HG02970 (cell line): Measurements from ENCODE around the gene UBE2J2.
"Not testable (repeated sequence)": the region's sequence is repeated elsewhere in the genome, so short reads cannot be mapped to it uniquely, and the experiment has no call there.

Experiments
- ATAC-seq: cut with Tn5 transposase; IDR thresholded peaks from one replicate; pipeline ENCODE4 v1.9.1; 2021; ENCODE audit warnings: mild to moderate bottlenecking, moderate library complexity, moderate number of reproducible peaks; ENCODE audit not compliant: unreplicated experiment, low FRiP score

The UBE2J2 gene

DNA sequence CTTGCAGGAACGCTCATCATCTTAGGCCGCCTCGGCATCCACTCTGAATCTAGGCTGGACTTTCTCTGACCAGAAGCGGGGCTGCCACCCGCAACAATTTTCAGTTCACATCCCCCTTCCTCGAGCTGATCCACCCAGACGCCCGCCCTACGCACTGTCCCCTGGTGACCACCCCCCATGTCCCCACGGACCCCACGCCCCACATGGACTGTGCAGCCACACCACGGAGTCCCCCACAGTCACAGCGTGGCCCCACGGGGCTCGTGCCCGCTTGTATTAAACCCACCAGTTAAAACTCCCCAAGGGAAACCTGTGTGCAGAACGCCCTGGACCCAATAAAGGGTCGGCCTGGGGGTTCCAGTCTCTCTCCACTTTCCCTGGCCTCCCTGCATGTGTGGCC, 14.1 kb downstream of the UBE2J2 start:
- no peak for ATAC-seq

- ATAC-seq = no peak
These were observed 14.6 kb downstream of the UBE2J2 start for GRCh38 chr1:1259119-1259488.

DNA sequence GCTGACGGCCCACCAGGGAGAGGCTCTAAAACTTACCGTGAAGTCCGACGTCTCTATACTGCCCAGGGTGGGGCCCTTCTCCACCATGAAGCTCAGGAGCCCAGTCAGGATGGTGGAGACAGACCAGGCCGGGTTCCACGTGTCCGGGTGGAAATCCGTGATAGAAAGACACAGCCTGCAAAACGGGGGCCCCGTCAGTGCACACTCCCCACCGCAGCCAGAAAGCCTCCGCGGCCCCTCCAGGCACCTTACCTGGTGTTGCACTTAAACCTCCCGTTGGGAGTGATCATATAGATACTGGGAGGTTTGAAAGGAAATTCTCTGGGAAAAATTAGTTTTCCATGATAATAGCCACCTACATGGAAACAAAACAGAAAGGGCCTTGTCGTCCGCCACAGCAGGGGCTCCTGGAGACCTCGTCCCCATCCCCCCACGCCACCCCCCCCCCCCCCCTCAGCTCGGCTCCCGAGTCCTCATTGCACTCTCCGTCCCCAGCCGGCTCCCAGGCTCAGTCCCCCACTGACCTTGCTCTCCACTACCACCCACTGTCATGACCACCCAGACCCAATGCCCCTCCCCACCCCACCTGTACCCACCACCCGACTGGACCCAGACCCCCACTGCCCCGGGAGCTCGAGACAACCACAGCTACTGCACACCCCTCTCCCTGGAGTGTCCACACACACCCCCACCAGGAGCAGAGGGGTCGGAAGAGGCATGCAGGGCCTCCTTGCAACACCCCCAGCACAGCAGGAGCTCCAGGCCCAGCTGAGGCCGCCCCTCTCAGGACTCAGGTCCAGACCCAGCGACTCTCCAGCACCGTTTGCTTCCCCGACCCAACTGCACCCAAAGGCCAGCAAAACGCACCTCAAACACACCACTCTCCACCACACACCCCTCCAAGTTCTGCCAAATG, 16.4 kb downstream of the UBE2J2 start:
- no peak for ATAC-seq

DNA sequence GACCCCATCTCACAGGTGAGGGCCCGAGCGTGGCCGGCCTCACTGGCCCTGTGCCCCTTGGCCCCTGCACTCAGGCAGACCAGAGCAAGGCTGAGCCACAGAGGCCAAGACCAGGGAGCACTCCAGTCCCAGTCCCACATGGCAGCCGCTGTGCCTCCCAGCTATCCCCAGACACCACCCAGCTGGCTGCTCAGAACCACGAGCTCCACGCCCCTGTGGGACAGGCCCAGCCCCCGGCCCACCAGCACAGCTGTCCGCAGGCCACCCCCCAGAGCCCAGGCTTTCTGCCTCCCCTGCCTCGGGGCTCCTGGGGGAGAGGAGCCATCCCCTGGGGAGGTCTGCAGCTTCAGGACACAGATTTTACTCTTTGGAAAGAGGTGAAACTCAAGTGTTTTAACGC, 18.0 kb downstream of the UBE2J2 start:
- no peak for ATAC-seq

DNA sequence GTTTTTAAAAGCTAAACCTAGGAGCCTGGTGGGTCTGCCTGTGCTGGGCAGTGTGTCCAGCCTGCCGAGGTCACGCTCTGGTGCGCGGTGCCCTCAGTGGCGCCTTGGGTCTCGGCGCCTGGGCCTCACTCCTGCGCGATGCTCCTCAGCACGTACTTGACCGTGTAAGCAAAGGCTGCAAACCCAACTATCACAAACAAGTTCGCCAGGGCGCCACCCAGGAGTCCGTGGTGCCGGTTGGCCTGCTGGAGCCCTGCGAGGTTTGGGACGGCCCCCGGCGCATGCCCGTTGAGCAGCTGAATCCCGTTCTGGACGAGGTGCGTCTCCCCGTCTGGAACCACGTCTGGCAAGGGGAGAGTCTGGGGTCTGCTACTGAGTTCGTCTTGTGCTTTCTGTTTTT, 18.6 kb downstream of the UBE2J2 start:
- no peak for ATAC-seq

GRCh38 chr1:1254667-1254998, 19.0 kb downstream of the UBE2J2 start:
- ATAC-seq = no peak

- no peak for ATAC-seq
These were observed 19.5 kb downstream of the UBE2J2 start for GRCh38 chr1:1253972-1254666.

- no peak for ATAC-seq
These were observed 20.3 kb downstream of the UBE2J2 start for GRCh38 chr1:1253314-1253713.

DNA sequence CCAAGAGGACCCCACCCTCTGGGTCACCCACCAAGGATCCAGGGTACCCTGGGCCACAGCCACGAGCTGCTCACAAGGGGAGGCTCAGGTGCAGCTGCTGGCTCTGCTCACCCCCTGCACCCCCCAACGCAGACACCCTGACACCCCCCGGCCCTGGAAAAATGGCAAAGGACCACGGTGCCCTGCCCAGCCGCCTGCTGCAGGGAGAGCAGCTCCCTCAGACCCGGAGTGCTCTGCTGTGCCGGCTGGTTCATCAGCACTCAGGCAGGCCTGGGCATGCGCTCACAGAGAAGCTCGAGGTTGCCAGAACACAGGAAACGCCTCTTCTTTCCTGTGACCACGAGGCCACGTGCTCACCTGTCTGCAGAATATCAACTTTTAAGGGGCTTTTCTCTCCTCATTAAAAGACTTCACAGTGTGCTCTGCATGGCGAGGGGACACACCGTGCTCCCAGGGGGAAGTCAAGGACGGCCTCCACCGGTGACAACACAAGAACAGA, 22.8 kb downstream of the UBE2J2 start:
- no peak for ATAC-seq

DNA sequence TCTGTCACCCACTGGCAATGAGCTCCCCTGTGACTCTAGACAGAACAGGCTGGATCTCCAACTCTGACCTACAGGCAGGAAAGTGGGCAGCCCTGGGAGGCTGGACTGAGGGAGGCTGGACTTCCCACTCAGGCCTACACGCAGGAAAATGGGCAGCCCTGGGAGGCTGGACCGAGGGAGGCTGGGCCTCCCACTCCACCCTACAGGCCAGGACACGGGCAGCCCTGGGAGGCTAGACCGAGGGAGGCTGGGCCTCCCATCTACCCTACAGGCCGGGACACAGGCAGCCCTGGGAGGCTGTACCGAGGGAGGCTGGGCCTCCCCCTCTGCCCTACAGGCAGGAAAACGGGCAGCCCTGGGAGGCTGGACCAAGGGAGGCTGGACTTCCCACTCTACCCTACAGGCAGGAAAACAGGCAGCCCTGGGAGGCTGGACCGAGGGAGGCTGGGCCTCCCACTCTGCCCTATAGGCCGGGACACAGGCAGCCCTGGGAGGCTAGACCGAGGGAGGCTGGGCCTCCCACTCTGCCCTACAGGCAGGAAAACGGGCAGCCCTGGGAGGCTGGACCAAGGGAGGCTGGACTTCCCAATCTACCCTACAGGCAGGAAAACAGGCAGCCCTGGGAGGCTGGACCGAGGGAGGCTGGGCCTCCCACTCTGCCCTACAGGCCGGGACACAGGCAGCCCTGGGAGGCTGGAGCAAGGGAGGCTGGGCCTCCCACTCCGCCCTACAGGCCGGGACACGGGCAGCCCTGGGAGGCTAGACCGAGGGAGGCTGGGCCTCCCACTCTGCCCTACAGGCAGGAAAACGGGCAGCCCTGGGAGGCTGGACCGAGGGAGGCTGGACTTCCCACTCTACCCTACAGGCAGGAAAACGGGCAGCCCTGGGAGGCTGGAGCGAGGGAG, 25.4 kb downstream of the UBE2J2 start:
- not testable (repeated sequence) for ATAC-seq

- no peak for ATAC-seq
These were observed 26.2 kb downstream of the UBE2J2 start for GRCh38 chr1:1247341-1247913.

- ATAC-seq = no peak
These were observed 26.9 kb downstream of the UBE2J2 start, which contains the start of gene C1QTNF12 for GRCh38 chr1:1246577-1247340. Gene C1QTNF12 (minus strand): TSS chr1:1246722. CDS start chr1:1246690, 32 bp downstream.

- no peak for ATAC-seq
These were observed 27.7 kb downstream of the UBE2J2 start for GRCh38 chr1:1245817-1246576.

DNA sequence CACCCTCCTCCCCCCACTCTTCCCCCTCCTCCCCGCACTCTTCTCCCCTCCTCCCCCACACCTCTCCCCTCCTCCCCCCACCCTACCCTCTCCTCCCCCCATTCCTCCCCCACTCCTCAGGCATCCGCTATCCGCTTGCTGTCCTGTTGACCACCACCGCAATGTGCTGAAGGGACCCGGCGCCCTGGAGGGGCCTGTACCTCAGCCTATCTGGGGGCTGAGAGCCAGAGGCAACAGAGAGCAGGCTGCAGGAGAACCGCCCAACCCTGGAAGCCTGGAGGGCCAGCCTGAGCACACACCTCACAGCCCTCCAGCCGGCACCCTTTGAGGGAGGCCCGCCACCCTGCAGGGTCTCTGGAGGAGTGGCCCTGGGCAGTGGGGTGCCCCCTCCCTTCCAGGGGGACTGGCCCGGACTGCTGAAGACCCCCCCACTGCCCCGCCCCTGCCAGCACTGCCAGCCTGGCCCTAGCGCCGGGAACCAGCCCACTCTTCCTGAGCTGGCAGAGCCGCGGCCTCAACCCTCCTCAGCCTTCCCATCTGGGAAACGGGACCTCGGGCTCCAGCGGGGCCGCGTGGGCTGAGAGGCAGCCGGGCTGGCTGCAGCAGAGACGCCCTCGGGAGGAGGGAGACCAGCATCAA, 28.4 kb downstream of the UBE2J2 start:
- no peak for ATAC-seq

- no peak for ATAC-seq
These were observed 29.4 kb downstream of the UBE2J2 start for GRCh38 chr1:1244192-1244811.

- no peak for ATAC-seq
These were observed 29.9 kb downstream of the UBE2J2 start for GRCh38 chr1:1243807-1244191.

- no peak for ATAC-seq
These were observed 30.4 kb downstream of the UBE2J2 start for GRCh38 chr1:1243266-1243660.
